Prostate gland (tissue), 2 donors: Measurements from ENCODE around the gene ARL14EPL.

ENCODE experiments used
- CTCF ChIP-seq, 4 experiments: fragments of 200-600 bp in 2 of 4; fragments of 450-650 bp in 2 of 4; sonication (generic) in 2 of 4; IDR thresholded peaks; 1 replicate in 3 of 4; 2 replicates in 1 of 4; pipeline ENCODE4 v1.5.1; 2016 to 2019; ENCODE audit warnings: antibody characterized with exemption in 4 of 4, mild to moderate bottlenecking in 2 of 4, moderate library complexity in 2 of 4
- POLR2A ChIP-seq: fragments of 450-650 bp; IDR thresholded peaks from one replicate; pipeline ENCODE4 v1.6.1; 2016; ENCODE audit warnings: antibody characterized with exemption, mild to moderate bottlenecking

GRCh38 chr5:116078199-116078598, 45.9 kb downstream of the ARL14EPL start:
- TF ChIP-seq CTCF (IDR thresholded peaks at IDR 0.05) (no peak), POLR2A (no peak)
